Pons (tissue), 1 donor: ENCODE results near the gene PTPRN2.

ENCODE experiments used
- DNase-seq: peaks from one replicate; pipeline ENCODE4 v3.0.0-alpha.2; 2016; ENCODE audit warnings: low spot score

Gene PTPRN2

GRCh38 chr7:157612009-157612663, 975.5 kb downstream of the PTPRN2 start:
- DNase-seq = no peak

- DNase-seq = no peak
These were observed 976.3 kb downstream of the PTPRN2 start for GRCh38 chr7:157611341-157611740.

- DNase-seq = no peak
These were observed 976.8 kb downstream of the PTPRN2 start for GRCh38 chr7:157610671-157611295.

GRCh38 chr7:157609932-157610640, 977.5 kb downstream of the PTPRN2 start:
- no peak for DNase-seq

GRCh38 chr7:157609516-157609915, 978.1 kb downstream of the PTPRN2 start:
- no peak for DNase-seq

GRCh38 chr7:157607218-157607617, 980.4 kb downstream of the PTPRN2 start:
- DNase-seq = no peak

GRCh38 chr7:157606140-157606539, 981.5 kb downstream of the PTPRN2 start:
- no peak for DNase-seq

- no peak for DNase-seq
These were observed 982.0 kb downstream of the PTPRN2 start for GRCh38 chr7:157605638-157606037.

- DNase-seq = no peak
These were observed 982.8 kb downstream of the PTPRN2 start for GRCh38 chr7:157604661-157605381.

GRCh38 chr7:157603716-157604115, 983.9 kb downstream of the PTPRN2 start:
- DNase-seq = no peak

- DNase-seq = no peak
These were observed 984.6 kb downstream of the PTPRN2 start for GRCh38 chr7:157603005-157603404.

GRCh38 chr7:157602581-157602980, 985.0 kb downstream of the PTPRN2 start:
- no peak for DNase-seq

GRCh38 chr7:157602156-157602555, 985.5 kb downstream of the PTPRN2 start:
- DNase-seq = no peak

GRCh38 chr7:157601530-157601929, 986.1 kb downstream of the PTPRN2 start:
- peak; percentile 92 for DNase-seq

GRCh38 chr7:157599491-157599890, 988.1 kb downstream of the PTPRN2 start:
- DNase-seq = no peak

- no peak for DNase-seq
These were observed 990.1 kb downstream of the PTPRN2 start for GRCh38 chr7:157597562-157597961.

GRCh38 chr7:157596881-157597280, 990.7 kb downstream of the PTPRN2 start:
- DNase-seq = no peak

GRCh38 chr7:157596471-157596870, 991.2 kb downstream of the PTPRN2 start:
- no peak for DNase-seq

- no peak for DNase-seq
These were observed 991.6 kb downstream of the PTPRN2 start for GRCh38 chr7:157596026-157596425.

- no peak for DNase-seq
These were observed 992.4 kb downstream of the PTPRN2 start for GRCh38 chr7:157595086-157595855.

GRCh38 chr7:157594306-157594705, 993.3 kb downstream of the PTPRN2 start:
- no peak for DNase-seq

- DNase-seq = no peak
These were observed 994.1 kb downstream of the PTPRN2 start for GRCh38 chr7:157593541-157593940.
